ENCODE data around the gene ITPR2.

Gene ITPR2

GRCh38 chr12:26798023-26798422 lies 35.0 kb downstream of the ITPR2 start:
- no peak for TF ChIP-seq CTCF (IDR thresholded peaks at IDR 0.05; ENCODE audit: poor library complexity, severe bottlenecking)
- no peak overlapping the region for H3K4me3 ChIP-seq (ENCODE audit: severe bottlenecking)
- no peaks in the 10 kb centered on the region for H3K36me3 ChIP-seq (ENCODE audit: low read depth)
- no peak overlapping the region for H3K27ac ChIP-seq (ENCODE audit: poor library complexity, severe bottlenecking)
- H3K4me1 ChIP-seq (ENCODE audit: insufficient read depth, poor library complexity, severe bottlenecking), result no peaks in the 10 kb centered on the region
- no peak for ATAC-seq (ENCODE audit: low read depth)
- H3K27me3 ChIP-seq (ENCODE audit: insufficient read depth, poor library complexity, severe bottlenecking), result no peaks in the 10 kb centered on the region
- DNase-seq (ENCODE audit: low spot score), result no peak
- H3K9me3 ChIP-seq (ENCODE audit: severe bottlenecking), result no peaks in the 10 kb centered on the region

GRCh38 chr12:26795910-26796309 lies 37.1 kb downstream of the ITPR2 start:
- DNase-seq (ENCODE audit: low spot score), result no peak
- Histone ChIP-seq H3K27ac (ENCODE audit: poor library complexity, severe bottlenecking) (no peak overlapping the region), H3K36me3 (ENCODE audit: low read depth) (no peaks in the 10 kb centered on the region), H3K27me3 (ENCODE audit: insufficient read depth, poor library complexity, severe bottlenecking) (no peaks in the 10 kb centered on the region), H3K4me1 (ENCODE audit: insufficient read depth, poor library complexity, severe bottlenecking) (no peaks in the 10 kb centered on the region), H3K4me3 (ENCODE audit: severe bottlenecking) (no peak overlapping the region), H3K9me3 (ENCODE audit: severe bottlenecking) (no peaks in the 10 kb centered on the region)
- ATAC-seq (ENCODE audit: low read depth), result no peak
- no peak for TF ChIP-seq CTCF (IDR thresholded peaks at IDR 0.05; ENCODE audit: poor library complexity, severe bottlenecking)

- no peak for TF ChIP-seq CTCF (IDR thresholded peaks at IDR 0.05; ENCODE audit: poor library complexity, severe bottlenecking)
- no peaks in the 10 kb centered on the region for H3K4me1 ChIP-seq (ENCODE audit: insufficient read depth, poor library complexity, severe bottlenecking)
- H3K27ac ChIP-seq (ENCODE audit: poor library complexity, severe bottlenecking), result no peak overlapping the region
- DNase-seq (ENCODE audit: low spot score) (no peak), ATAC-seq (ENCODE audit: low read depth) (no peak)
- no peaks in the 10 kb centered on the region for H3K9me3 ChIP-seq (ENCODE audit: severe bottlenecking)
- H3K4me3 ChIP-seq (ENCODE audit: severe bottlenecking), result no peak overlapping the region
- H3K27me3 ChIP-seq (ENCODE audit: insufficient read depth, poor library complexity, severe bottlenecking), result no peaks in the 10 kb centered on the region
- H3K36me3 ChIP-seq (ENCODE audit: low read depth), result no peaks in the 10 kb centered on the region
Measured at GRCh38 chr12:26791301-26791791, 41.6 kb downstream of the ITPR2 start.

- no peak for ATAC-seq (ENCODE audit: low read depth)
- no peak for DNase-seq (ENCODE audit: low spot score)
- Histone ChIP-seq H3K36me3 (ENCODE audit: low read depth) (no peaks in the 10 kb centered on the region), H3K27ac (ENCODE audit: poor library complexity, severe bottlenecking) (no peak overlapping the region), H3K27me3 (ENCODE audit: insufficient read depth, poor library complexity, severe bottlenecking) (no peaks in the 10 kb centered on the region), H3K4me1 (ENCODE audit: insufficient read depth, poor library complexity, severe bottlenecking) (no peaks in the 10 kb centered on the region), H3K4me3 (ENCODE audit: severe bottlenecking) (no peak overlapping the region), H3K9me3 (ENCODE audit: severe bottlenecking) (no peaks in the 10 kb centered on the region)
- TF ChIP-seq CTCF (IDR thresholded peaks at IDR 0.05; ENCODE audit: poor library complexity, severe bottlenecking), result no peak
Measured at GRCh38 chr12:26790645-26790994, 42.4 kb downstream of the ITPR2 start.

GRCh38 chr12:26789731-26790644 lies 43.0 kb downstream of the ITPR2 start:
- Histone ChIP-seq H3K4me1 (ENCODE audit: insufficient read depth, poor library complexity, severe bottlenecking) (no peaks in the 10 kb centered on the region), H3K9me3 (ENCODE audit: severe bottlenecking) (no peaks in the 10 kb centered on the region), H3K36me3 (ENCODE audit: low read depth) (no peaks in the 10 kb centered on the region), H3K4me3 (ENCODE audit: severe bottlenecking) (no peak overlapping the region), H3K27ac (ENCODE audit: poor library complexity, severe bottlenecking) (no peak overlapping the region), H3K27me3 (ENCODE audit: insufficient read depth, poor library complexity, severe bottlenecking) (no peaks in the 10 kb centered on the region)
- ATAC-seq (ENCODE audit: low read depth), result no peak
- no peak for TF ChIP-seq CTCF (IDR thresholded peaks at IDR 0.05; ENCODE audit: poor library complexity, severe bottlenecking)
- no peak for DNase-seq (ENCODE audit: low spot score)
